ENCODE results near the gene COL28A1.
"Not testable (repeated sequence)": the region's sequence is repeated elsewhere in the genome, so short reads cannot be mapped to it uniquely, and the experiment has no call there.

The COL28A1 gene

DNA sequence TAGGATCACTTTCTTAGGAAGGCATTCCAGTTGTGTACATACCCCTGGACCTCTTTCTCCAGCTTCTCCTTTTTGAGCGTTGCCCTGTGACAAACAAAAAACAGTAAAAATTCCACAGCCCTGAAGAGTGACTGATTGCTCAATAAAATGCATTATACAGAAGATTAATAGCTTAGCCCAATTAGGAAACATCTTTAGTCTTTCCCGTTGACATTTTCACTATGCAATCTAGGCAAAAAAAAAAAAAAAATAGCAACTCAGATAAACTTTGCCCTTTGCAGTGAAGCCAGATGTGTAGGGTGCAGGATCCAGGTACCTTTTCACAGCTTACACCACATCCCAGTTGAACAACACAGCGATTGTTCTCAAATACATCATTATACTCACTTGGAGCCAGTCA, 17.9 kb downstream of the COL28A1 start:
- DNase-seq (ENCODE audit: low read depth), result no peak

- no peak for DNase-seq (ENCODE audit: low read depth)
Observed at GRCh38 chr7:7516662-7517061, 19.0 kb downstream of the COL28A1 start.

DNA sequence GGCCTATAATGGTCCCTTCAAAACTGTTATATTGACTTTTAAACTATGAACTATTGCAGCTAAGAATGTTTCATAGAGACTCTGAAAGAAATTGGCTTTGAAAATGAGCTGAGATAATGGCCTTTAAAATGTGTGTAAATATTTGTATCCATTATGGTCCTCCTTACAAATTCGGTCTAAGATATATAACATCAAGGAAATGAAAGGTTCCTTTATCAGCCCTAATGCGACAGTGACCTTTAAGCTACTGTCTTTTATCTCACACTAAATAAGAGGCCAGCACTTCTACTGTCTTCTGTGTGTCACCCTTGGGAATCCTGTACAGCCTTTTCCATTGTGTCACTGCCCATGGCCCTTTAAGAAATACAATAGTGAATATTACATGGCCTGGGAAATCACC, 19.5 kb downstream of the COL28A1 start:
- no peak for DNase-seq (ENCODE audit: low read depth)

DNA sequence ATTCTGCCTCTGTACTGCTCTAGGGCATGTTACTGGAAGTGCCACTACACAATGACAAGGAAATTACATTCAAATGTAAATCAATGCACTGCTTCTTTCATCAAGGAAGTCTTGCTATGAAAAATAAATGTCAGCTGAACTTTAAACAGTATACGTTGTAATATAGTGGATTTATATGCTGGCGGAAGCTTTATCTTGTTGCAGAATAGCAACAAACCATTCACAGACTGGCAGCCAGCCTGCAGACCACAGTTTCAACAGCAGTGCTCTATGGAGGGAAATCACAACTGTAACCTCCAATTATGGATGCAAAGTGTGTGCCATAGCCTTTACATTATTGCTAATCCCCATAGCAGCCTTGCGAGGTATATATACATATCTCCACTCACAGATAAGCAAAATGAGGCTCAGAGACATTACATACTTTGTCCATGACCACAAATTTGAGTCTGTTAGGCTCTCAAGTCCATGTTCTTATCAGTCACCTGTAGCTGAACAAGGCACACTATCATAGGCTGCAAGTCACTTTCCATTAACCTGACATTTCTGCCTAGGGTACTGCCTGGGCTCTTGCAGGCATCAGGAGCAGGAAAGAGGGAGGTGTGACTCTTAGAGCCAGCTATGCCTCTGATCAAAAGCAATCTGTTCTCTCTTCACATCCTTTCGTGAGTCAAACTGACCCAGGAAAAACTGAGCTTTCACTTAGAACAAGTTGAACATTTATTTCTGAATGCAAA, 22.6 kb downstream of the COL28A1 start:
- no peak for DNase-seq (ENCODE audit: low read depth)

GRCh38 chr7:7510794-7511193, 24.9 kb downstream of the COL28A1 start:
- no peak for DNase-seq (ENCODE audit: low read depth)

DNA sequence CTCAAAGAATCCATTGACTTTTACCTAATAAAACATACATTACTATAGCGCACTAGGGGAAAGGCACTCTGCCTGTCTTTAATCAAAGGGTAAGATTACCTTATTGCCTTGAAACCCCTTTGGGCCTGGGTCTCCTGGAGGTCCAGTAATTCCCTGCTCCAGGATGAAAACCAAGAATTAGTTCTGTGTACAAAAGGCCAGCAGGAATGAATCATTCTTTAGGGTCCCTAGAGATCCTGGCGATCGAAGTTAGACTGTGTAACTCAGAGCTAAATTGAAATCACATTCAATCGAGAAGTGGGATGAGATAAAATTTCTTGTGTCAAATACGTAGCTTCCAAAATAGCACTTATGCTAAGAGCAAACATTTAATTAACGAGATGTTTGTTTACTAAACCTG, 29.8 kb downstream of the COL28A1 start:
- DNase-seq (ENCODE audit: low read depth), result no peak

DNA sequence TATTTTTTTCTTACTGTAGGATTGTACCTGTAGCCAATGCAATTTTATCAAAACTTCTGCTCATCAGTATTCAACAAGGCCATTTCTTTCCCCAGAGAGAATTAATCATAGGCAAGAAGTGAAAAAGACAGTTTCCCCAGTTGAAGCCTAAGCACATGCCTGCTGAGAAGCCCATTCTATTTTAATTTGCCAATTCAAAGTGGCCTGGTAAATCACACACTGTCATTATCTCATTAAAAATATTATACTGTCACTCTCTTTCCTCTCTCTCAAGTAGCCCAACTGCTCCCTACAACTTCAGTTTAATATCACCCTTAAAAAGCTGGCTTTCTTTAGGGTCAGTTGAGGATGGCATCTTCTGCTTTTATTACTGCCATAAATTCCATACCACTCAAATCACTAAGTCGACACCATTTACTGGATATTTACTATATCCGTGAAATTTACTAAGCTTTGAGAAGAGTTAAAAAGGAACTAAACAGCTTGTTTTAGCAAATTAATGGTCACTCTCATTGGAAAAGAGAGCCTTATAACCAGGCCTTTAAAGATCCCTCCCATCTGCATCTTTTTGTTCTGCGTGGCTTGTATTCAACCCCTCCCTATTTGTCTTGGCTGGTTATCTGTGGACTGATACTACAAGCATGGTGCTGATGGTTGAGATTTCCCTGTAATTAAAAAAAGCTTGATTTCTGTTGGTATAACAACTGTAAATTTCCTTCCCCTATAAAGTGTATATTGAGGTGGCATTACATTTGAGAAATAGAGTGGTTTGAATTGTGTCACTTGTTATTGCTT, 30.6 kb downstream of the COL28A1 start:
- DNase-seq (ENCODE audit: low read depth), result no peak

DNA sequence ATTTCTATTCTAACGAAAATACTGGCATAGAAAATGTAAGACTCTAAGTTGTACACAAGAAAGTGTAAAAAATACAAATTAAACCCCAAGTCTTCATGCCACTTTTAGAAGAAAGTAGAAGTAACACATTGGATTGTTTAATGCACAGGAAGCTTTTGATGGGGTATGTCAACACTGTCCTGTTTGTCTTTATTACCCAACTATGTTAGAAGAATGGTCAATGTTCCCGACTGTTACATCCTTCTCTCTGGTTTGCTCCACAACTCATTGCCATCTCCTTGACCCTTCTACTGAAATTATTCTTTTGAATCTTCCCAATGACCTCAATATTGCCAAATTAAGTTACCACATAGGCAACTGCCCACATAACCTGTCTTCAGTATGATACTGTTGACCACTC, 35.8 kb downstream of the COL28A1 start:
- no peak for DNase-seq (ENCODE audit: low read depth)

GRCh38 chr7:7498856-7499255, 36.8 kb downstream of the COL28A1 start:
- DNase-seq (ENCODE audit: low read depth), result no peak

DNA sequence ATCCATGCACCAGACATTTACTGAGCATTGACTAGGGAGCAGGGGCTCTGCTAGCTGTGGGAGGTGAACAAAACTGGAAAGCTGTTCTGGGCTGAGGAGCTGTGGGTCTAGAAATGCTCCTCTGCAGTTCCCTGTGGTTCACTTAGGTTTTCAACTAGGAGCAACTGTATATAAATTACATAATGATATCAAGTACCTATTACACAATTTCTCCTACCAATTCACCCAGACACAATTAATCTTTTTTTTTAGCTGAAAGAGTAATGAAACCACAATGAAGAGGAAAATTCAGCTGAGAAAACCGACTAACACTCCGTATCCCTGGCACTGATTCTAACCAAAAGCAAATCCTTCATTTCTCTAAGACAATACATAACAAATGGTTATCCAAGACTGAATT, 39.4 kb downstream of the COL28A1 start:
- DNase-seq (ENCODE audit: low read depth), result no peak

DNA sequence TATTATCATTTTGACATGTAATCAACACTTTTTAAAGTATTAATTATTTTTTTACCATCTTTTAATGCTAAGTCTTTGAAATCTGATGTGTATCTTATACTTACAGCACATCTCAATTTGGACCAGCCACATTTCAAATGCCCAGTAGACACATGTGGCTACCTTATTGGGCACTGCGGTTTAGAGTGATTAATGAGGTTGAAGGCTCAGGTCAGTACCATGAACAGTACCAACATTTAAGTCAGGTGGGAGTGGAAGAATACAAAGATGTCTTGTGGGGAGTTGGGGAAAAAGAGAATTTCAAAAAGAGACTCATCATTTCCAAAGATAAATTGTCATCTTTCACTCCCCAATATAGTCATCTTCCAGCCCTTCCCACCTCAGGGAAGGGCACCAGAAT, 40.5 kb downstream of the COL28A1 start:
- no peak for DNase-seq (ENCODE audit: low read depth)

- no peak for DNase-seq (ENCODE audit: low read depth)
Observed at GRCh38 chr7:7491044-7491443, 44.6 kb downstream of the COL28A1 start.

DNA sequence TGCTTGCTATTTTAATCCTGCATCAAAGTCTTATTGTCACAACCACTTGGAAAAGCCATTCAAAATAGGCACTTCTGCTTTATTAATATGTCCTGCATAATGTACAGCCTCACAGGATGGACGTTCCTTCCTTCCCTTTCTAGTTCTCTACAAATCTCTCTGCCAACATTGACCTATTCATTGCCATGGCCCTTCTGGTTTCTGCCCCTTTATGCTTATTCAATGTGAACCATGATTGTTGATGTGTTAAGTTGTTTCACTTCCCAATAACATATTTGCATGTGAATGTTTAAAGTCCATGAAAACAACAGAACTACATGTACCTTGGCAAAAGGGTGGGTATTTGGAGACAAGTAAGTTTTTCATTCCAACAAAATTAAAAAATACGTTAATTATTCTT, 45.7 kb downstream of the COL28A1 start:
- DNase-seq (ENCODE audit: low read depth), result no peak

DNA sequence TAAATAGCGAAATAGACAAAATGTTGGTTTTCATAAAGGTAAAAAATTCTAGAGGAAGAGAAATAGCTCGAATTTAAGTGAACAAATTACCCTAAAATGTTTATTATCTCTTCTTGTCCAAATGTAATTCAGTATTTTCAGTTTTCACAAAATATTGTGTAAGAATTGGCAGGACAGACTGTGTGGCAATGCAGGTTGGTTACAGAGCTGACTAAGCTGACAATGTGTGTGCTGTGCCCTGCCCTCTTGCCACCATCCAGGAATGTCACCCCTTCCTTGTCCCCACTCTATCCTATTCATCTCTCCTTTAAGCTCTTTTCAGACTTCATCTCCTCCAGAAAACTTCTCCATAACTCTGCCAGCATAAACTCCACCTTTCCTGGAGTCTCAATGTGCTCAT, 46.1 kb downstream of the COL28A1 start:
- no peak for DNase-seq (ENCODE audit: low read depth)

GRCh38 chr7:7486362-7486761, 49.3 kb downstream of the COL28A1 start:
- DNase-seq (ENCODE audit: low read depth), result no peak

GRCh38 chr7:7484072-7484471, 51.6 kb downstream of the COL28A1 start:
- no peak for DNase-seq (ENCODE audit: low read depth)

DNA sequence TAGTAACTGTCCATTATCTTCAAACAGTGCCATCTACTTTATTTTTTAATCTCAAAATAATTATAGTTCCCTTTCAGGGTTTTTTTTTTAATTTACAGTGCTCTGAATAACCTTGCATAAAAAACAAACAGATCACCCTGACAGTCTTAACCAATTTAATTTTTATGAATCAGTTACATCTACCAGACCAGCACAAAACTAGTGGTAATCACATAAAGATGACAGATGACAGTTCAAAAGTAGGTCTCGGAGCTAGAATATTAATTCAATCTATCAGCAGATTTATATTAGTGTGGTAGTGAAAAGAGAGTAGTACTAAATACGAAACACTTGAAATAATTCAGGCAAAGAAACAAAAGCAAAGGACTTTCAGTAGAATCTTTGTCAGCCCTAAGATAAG, 53.9 kb downstream of the COL28A1 start:
- DNase-seq (ENCODE audit: low read depth), result no peak

DNA sequence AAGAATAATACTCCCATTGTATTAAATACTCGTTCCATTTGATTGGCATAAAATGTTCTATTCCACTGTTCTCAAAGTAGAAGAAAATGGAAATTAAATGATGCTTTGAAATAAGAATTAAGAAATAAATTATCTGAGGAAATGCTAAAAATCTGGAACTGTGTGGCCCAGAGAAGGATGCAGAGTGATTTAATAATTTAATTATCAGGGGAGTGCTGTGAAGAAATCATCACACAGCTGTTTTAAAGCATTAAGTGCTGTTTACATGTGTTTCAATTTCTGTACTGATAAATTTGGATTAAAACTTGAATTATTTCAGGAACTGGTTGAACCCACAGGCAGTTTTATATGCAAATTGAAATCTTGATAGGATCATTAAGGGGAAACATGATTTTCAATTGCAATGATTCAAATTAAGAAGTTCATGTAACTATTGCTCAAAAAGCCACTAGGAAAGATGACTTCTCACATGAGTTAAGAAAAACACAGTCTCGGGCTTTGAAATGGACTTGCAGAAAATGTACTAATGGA, 56.3 kb downstream of the COL28A1 start:
- no peak for DNase-seq (ENCODE audit: low read depth)

GRCh38 chr7:7478569-7478968, 57.1 kb downstream of the COL28A1 start:
- no peak for DNase-seq (ENCODE audit: low read depth)

DNA sequence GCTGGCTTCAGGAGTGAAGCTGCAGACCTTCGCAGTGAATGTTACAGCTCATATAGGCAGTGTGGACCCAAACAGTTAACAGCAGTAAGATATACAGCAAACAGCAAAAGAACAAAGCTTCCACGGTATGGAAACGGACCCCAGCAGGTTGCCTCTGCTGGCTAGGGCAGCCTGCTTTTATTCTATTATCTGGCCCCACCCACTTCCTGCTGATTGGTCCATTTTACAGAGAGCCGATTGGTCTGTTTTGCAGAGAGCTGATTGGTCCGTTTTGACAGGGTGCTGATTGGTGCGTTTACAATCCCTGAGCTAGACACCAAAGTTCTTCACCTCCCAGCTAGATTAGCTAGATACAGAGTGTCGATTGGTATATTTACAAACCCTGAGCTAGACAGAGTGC, 58.0 kb downstream of the COL28A1 start:
- DNase-seq (ENCODE audit: low read depth), result not testable (repeated sequence)

GRCh38 chr7:7476381-7476780, 59.3 kb downstream of the COL28A1 start:
- DNase-seq (ENCODE audit: low read depth), result no peak

GRCh38 chr7:7475601-7476000, 60.1 kb downstream of the COL28A1 start:
- DNase-seq (ENCODE audit: low read depth), result no peak

- no peak for DNase-seq (ENCODE audit: low read depth)
Observed at GRCh38 chr7:7474436-7474835, 61.2 kb downstream of the COL28A1 start.

Measured in GM04503 (cell line).